GM12878 (cell line): ENCODE measurements around the gene DCAF11. TPM values are rescaled to one million over a fixed set of nuclear protein-coding genes. Genes with fewer than 3 reads are reported as not detected.
A peak's percentile ranks its signal among the peaks of the same experiment; 100 is the strongest.

Source experiments
- ATAC-seq: fragments of 200-7000 bp; cut with Tn5 transposase; 3 replicates; pipeline ENCODE4 v1.9.1; 2020; ENCODE audit warnings: mild to moderate bottlenecking, moderate library complexity
- BruUV-seq: library from RNA; stranded (reverse); fragments of 400-500 nt; replicated peaks from 2 replicates; lab custom pipeline; 2021; lab: Mats Ljungman, UMichigan
- CTCF ChIA-PET: fragments of 300-600 bp; sonication (Branson Sonifier 250); formaldehyde crosslinking; extraction: SDS; loops from one replicate; lab custom pipeline; 2021; ENCODE audit warnings: inconsistent platforms; lab: Yijun Ruan, JAX
- POLR2A ChIA-PET: fragments of 350-600 bp; formaldehyde crosslinking; extraction: SDS; loops from one replicate; lab custom pipeline; 2021; ENCODE audit warnings: inconsistent platforms; lab: Charles Lee
- RAD21 ChIA-PET: fragments of 300-600 bp; sonication (Branson Sonifier 250); formaldehyde crosslinking; loops from one replicate; lab custom pipeline; 2023; ENCODE audit warnings: antibody characterized with exemption; ENCODE audit not compliant: unreplicated experiment; lab: Charles Lee
- SMC1A ChIA-PET: fragments of 300-600 bp; sonication (Branson Sonifier 250); formaldehyde crosslinking; loops from one replicate; lab custom pipeline; 2023; ENCODE audit not compliant: unreplicated experiment, uncharacterized antibody; lab: Charles Lee
- DNase-seq: peaks from one replicate; pipeline ENCODE4 v3.0.0-alpha.2; 2011; ENCODE audit warnings: low read depth, low spot score
- FAIRE-seq: peaks from 3 replicates; lab custom pipeline; 2011; peaks lifted over from hg19 to GRCh38; lab: Jason Lieb, UNC
- H2AFZ ChIP-seq: 2 replicates; pipeline ENCODE4 v1.6.0; 2011; ENCODE audit warnings: low read depth, low read length, control low read depth; ENCODE audit not compliant: control insufficient read depth
- H3K27ac ChIP-seq: 2 replicates; pipeline ENCODE4 v1.5.1; 2011; ENCODE audit warnings: control low read depth; ENCODE audit not compliant: control insufficient read depth, insufficient read depth
- H3K27me3 ChIP-seq, 2 experiments: replicated peaks in 1 of 2; 2 replicates each; pipeline versions ENCODE4 v1.6.0 to v1.6.1; 2011; ENCODE audit warnings: low read length in 1 of 2; ENCODE audit not compliant: control insufficient read depth in 2 of 2, insufficient read depth in 2 of 2
- H3K36me3 ChIP-seq, 2 experiments: 2 replicates each; pipeline ENCODE4 v1.5.1; 2011; ENCODE audit warnings: low read length in 1 of 2; ENCODE audit not compliant: control insufficient read depth in 2 of 2, insufficient read depth in 2 of 2
- H3K4me1 ChIP-seq: 2 replicates; pipeline ENCODE4 v1.6.1; 2011; ENCODE audit warnings: mild to moderate bottlenecking, low read length, moderate library complexity, mixed read lengths; ENCODE audit not compliant: control insufficient read depth, insufficient read depth
- H3K4me2 ChIP-seq: 2 replicates; pipeline ENCODE4 v1.6.0; 2011; ENCODE audit warnings: control low read depth; ENCODE audit not compliant: control insufficient read depth, insufficient read depth
- H3K4me3 ChIP-seq: fragments of 200-600 bp; sonication (generic); 2 replicates; pipeline ENCODE4 v1.5.1; 2016
- H3K79me2 ChIP-seq: 2 replicates; pipeline ENCODE4 v1.6.0; 2011; ENCODE audit warnings: low read length; ENCODE audit not compliant: control insufficient read depth, insufficient read depth
- H3K9ac ChIP-seq: 2 replicates; pipeline ENCODE4 v1.8.0; 2011; ENCODE audit warnings: low read length, control low read depth, mixed read lengths; ENCODE audit not compliant: control insufficient read depth, insufficient read depth
- H3K9me3 ChIP-seq: replicated peaks from 3 replicates; pipeline ENCODE4 v1.5.1; 2011; ENCODE audit warnings: mild to moderate bottlenecking, low read length; ENCODE audit not compliant: control insufficient read depth, insufficient read depth
- H4K20me1 ChIP-seq: 2 replicates; pipeline ENCODE4 v1.6.0; 2011; ENCODE audit not compliant: control insufficient read depth, insufficient read depth
- HDAC6 ChIP-seq: fragments of 200-600 bp; sonication (generic); IDR thresholded peaks from one replicate; pipeline ENCODE4 v1.8.0; 2017; ENCODE audit warnings: antibody characterized with exemption; ENCODE audit not compliant: unreplicated experiment
- POLR2A ChIP-seq: IDR thresholded peaks from 2 replicates; pipeline ENCODE4 v1.6.1; 2011; ENCODE audit warnings: low read depth, mild to moderate bottlenecking, low read length
- POLR2AphosphoS5 ChIP-seq: IDR thresholded peaks from 2 replicates; pipeline ENCODE4 v1.6.1; 2011; ENCODE audit warnings: mild to moderate bottlenecking, low read length, inconsistent platforms
- SPI1 ChIP-seq: IDR thresholded peaks from 2 replicates; pipeline ENCODE4 v1.6.1; 2011; ENCODE audit warnings: low read depth, mild to moderate bottlenecking, low read length, moderate library complexity, borderline replicate concordance; ENCODE audit not compliant: insufficient read depth
- ZNF24 ChIP-seq: fragments of 450-650 bp; IDR thresholded peaks from 2 replicates; pipeline ENCODE4 v1.6.1; 2017; ENCODE audit warnings: antibody characterized with exemption, mild to moderate bottlenecking
- WGBS: methylation state at CpG from one replicate; pipeline ENCODE4 v1.1.6; 2016; ENCODE audit warnings: low lambda C conversion rate; ENCODE audit not compliant: insufficient replicate concordance, insufficient coverage; ENCODE audit errors: missing lambda C conversion rate; 5-methylcytosine and 5-hydroxymethylcytosine counted together
- in situ Hi-C: fragments of 300-500 bp; cut with MboI; formaldehyde crosslinking; loops from 9 replicates; pipeline ENCODE4 v1.14.3; 2018; ENCODE audit warnings: mixed read lengths
- intact Hi-C: fragments of 100-400 bp; cut with micrococcal nuclease; formaldehyde crosslinking; loops from one replicate; pipeline ENCODE4 v1.14.2; 2022; ENCODE audit not compliant: unreplicated experiment
- polyA plus RNA-seq, 11 experiments: library from polyadenylated mRNA; depleted of rRNA in 4 of 11; unstranded in 6 of 11; stranded (reverse) in 5 of 11; fragments of >200 nt; fragmentation: Nextera tagmentation in 4 of 11; fragmentation: Illumina TruSeq in 1 of 11; extraction: Ambion mirVana in 4 of 11; extraction: Trizol in 1 of 11; gene quantifications; 1 replicate in 1 of 11; 2 replicates in 10 of 11; pipeline versions ENCODE4 v1.2.1 to v1.2.3, GENCODE V29; 2011 to 2016; ENCODE audit warnings: inconsistent platforms in 2 of 11, missing spikeins in 2 of 11, low read depth in 1 of 11
- total RNA-seq, 4 experiments: library from RNA; depleted of rRNA in 3 of 4; stranded (reverse); fragments of >200 nt in 3 of 4; fragmentation: Illumina TruSeq in 1 of 4; extraction: Trizol in 1 of 4; gene quantifications; 2 replicates each; pipeline versions ENCODE4 v1.2.1 to v1.2.3, GENCODE V29; 2013 to 2021
- TF ChIP-seq, protein P1 (sequence below): fragments of 450-650 bp; IDR thresholded peaks from 2 replicates; pipeline ENCODE4 v1.6.1; 2018; ENCODE audit warnings: borderline replicate concordance, mild to moderate bottlenecking; ENCODE audit not compliant: partially characterized antibody
- TF ChIP-seq, protein P2 (sequence below): fragments of 450-650 bp; IDR thresholded peaks from 2 replicates; pipeline ENCODE4 v1.6.1; 2017; ENCODE audit warnings: mild to moderate bottlenecking
- TF ChIP-seq, protein P3 (sequence below), 3 experiments: IDR thresholded peaks in 2 of 3; conservative IDR thresholded peaks in 1 of 3; 2 replicates each; pipeline ENCODE4 v1.5.1; 2011; ENCODE audit warnings: low read depth in 3 of 3, low read length in 3 of 3, mild to moderate bottlenecking in 3 of 3, control low read depth in 2 of 3, moderate library complexity in 2 of 3, inconsistent platforms in 1 of 3, mixed read lengths in 1 of 3; ENCODE audit not compliant: control insufficient read depth in 2 of 3, insufficient read depth in 1 of 3; ENCODE audit errors: extremely low read depth in 1 of 3

The DCAF11 gene
- total and polyA plus RNA-seq, 10 of the 15 experiments (the other 5 are each of a cell fraction or from before 2014, with no cell fraction given), result 13.4 to 91.2 (median 68.7) TPM

GRCh38 chr14:24139272-24139934 lies 24.8 kb downstream of the DCAF11 start:
- no peaks in the 10 kb centered on the region for H3K27me3 ChIP-seq
- FAIRE-seq (no peak), DNase-seq (no peak), ATAC-seq (no peak)
- H3K4me2 ChIP-seq, result peak overlapping the region; percentile 91
- peak overlapping the region; percentile 52; the same call in 1 of the 2 replicates for H3K9ac ChIP-seq
- intact Hi-C loops (no loop called here), in situ Hi-C loops (no loop called here)
- 0 out of 2 replicates have a peak overlapping the region, but pooled peaks have one; percentile 6 for H3K27ac ChIP-seq
- H3K4me3 ChIP-seq, result peak overlapping the region; percentile 68
- H3K4me1 ChIP-seq, result peaks cover 43% of the 10 kb centered on the region
- CTCF ChIA-PET, result interaction anchor here (1.3 to 4.9 kb wide), 3 partner anchors 9 to 23 kb away, joined by 4 to 39 read pairs (median 34); partner anchors contain the start of genes DCAF11, IRF9 and NRL
- RAD21 ChIA-PET, result interaction anchor here (1.0 to 6.8 kb wide), 4 partner anchors 21 to 43 kb away, joined by 4 to 69 read pairs (median 7); partner anchors contain the start of genes DCAF11, IRF9 and NRL
- no peaks in the 10 kb centered on the region for H3K9me3 ChIP-seq
- POLR2A ChIA-PET, result interaction anchor here (1.0 to 11.6 kb wide), 4 partner anchors 8 to 31 kb away, joined by 3 to 276 read pairs (median 80); partner anchors contain the start of genes DCAF11, IRF9, NRL and PSME2
- peak; percentile 24; the same call in 1 of the 2 replicates for TF ChIP-seq POLR2A
- TF ChIP-seq, protein P1, sequence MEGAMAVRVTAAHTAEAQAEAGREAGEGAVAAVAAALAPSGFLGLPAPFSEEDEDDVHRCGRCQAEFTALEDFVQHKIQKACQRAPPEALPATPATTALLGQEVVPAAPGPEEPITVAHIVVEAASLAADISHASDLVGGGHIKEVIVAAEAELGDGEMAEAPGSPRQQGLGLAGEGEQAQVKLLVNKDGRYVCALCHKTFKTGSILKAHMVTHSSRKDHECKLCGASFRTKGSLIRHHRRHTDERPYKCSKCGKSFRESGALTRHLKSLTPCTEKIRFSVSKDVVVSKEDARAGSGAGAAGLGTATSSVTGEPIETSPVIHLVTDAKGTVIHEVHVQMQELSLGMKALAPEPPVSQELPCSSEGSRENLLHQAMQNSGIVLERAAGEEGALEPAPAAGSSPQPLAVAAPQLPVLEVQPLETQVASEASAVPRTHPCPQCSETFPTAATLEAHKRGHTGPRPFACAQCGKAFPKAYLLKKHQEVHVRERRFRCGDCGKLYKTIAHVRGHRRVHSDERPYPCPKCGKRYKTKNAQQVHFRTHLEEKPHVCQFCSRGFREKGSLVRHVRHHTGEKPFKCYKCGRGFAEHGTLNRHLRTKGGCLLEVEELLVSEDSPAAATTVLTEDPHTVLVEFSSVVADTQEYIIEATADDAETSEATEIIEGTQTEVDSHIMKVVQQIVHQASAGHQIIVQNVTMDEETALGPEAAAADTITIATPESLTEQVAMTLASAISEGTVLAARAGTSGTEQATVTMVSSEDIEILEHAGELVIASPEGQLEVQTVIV, result no peak
- no peak for TF ChIP-seq ZNF24
- no peak for TF ChIP-seq HDAC6
- TF ChIP-seq, protein P2, sequence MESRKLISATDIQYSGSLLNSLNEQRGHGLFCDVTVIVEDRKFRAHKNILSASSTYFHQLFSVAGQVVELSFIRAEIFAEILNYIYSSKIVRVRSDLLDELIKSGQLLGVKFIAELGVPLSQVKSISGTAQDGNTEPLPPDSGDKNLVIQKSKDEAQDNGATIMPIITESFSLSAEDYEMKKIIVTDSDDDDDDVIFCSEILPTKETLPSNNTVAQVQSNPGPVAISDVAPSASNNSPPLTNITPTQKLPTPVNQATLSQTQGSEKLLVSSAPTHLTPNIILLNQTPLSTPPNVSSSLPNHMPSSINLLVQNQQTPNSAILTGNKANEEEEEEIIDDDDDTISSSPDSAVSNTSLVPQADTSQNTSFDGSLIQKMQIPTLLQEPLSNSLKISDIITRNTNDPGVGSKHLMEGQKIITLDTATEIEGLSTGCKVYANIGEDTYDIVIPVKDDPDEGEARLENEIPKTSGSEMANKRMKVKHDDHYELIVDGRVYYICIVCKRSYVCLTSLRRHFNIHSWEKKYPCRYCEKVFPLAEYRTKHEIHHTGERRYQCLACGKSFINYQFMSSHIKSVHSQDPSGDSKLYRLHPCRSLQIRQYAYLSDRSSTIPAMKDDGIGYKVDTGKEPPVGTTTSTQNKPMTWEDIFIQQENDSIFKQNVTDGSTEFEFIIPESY, result no peak
- no peak for TF ChIP-seq SPI1
- TF ChIP-seq, protein P3, sequence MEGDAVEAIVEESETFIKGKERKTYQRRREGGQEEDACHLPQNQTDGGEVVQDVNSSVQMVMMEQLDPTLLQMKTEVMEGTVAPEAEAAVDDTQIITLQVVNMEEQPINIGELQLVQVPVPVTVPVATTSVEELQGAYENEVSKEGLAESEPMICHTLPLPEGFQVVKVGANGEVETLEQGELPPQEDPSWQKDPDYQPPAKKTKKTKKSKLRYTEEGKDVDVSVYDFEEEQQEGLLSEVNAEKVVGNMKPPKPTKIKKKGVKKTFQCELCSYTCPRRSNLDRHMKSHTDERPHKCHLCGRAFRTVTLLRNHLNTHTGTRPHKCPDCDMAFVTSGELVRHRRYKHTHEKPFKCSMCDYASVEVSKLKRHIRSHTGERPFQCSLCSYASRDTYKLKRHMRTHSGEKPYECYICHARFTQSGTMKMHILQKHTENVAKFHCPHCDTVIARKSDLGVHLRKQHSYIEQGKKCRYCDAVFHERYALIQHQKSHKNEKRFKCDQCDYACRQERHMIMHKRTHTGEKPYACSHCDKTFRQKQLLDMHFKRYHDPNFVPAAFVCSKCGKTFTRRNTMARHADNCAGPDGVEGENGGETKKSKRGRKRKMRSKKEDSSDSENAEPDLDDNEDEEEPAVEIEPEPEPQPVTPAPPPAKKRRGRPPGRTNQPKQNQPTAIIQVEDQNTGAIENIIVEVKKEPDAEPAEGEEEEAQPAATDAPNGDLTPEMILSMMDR (IDR thresholded peaks at IDR 0.05 in 2 of 3, conservative IDR thresholded peaks at IDR 0.05 in 1 of 3; ENCODE audit: control insufficient read depth in 2 of 3, extremely low read depth in 1 of 3, insufficient read depth in 1 of 3, low read depth in 3 of 3, low read length in 3 of 3), result peak in 1 of 3 experiments; percentile 7; a peak in 1 of 6 replicates
- peak; percentile 19; the same call in 1 of the 2 replicates for TF ChIP-seq POLR2AphosphoS5
- no TSS peak for BruUV-seq
- 47% methylated on average over 9 of the region's 9 CpGs for WGBS
- peaks cover 12 to 28% of the 10 kb centered on the region in 2 experiments for H3K36me3 ChIP-seq
- SMC1A ChIA-PET, result interaction anchor here (1.1 to 7.7 kb wide), 5 partner anchors 9 to 30 kb away, joined by 4 to 70 read pairs (median 21); partner anchors contain the start of genes DCAF11, IRF9 and NRL
- no peak overlapping the region for H2AFZ ChIP-seq
- H4K20me1 ChIP-seq, result no peaks in the 10 kb centered on the region
- peaks cover 66% of the 10 kb centered on the region for H3K79me2 ChIP-seq
